ENCODE measurements around the gene OPN4. TPM values are rescaled to one million over a fixed set of nuclear protein-coding genes. Genes with fewer than 3 reads are reported as not detected.

Gene OPN4
- total RNA-seq, 1 donor from 2014 or later = not detected

DNA sequence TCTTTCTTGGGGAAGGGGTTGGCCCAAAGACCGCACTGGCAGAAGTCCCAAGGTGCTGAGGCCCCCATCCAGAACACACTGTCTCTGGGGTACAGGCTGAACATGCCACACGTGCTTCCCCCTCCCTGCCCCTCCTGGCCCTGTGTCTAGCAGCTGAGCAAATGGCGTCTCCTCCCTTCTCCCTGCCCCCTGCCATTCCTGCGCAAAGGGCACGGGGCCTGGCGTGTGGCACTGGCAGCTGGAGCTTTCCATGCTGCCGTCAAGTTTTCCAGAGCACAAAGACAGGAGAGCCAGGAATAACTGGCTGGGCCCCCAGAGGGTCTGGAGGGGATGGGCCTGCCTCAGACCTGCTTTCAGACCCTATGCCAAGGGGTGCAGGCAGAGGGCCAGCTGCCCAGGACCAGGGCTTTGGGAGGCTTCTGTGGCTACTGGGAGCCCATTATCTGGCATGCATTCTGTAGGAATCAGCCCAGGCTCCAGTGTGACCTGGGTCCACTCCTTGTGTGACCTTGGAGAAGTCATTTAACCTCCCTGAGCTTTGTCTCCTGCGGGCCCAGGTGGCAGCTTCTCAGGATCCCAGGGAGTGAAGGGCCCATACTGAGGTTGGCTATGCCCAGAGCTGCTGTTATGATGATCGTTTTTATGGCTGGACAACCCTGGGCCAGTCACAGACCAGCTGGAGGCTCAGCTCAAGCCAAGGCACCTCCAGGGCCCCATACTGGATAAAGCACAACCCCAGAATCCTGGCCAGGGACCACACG, 13.3 kb downstream of the OPN4 start:
- Mint-ChIP-seq H3K4me3 (ENCODE audit: unreplicated experiment) (peak overlapping the region; percentile 76), H3K36me3 (ENCODE audit: low read depth) (no peaks in the 10 kb centered on the region), H3K27me3 (ENCODE audit: low read depth) (no peaks in the 10 kb centered on the region), H3K4me1 (ENCODE audit: low read depth) (peaks cover 78% of the 10 kb centered on the region), H3K27ac (ENCODE audit: unreplicated experiment) (peak overlapping the region; percentile 87), H3K9me3 (ENCODE audit: low read depth) (no peaks in the 10 kb centered on the region)
- TF ChIP-seq, protein P1, sequence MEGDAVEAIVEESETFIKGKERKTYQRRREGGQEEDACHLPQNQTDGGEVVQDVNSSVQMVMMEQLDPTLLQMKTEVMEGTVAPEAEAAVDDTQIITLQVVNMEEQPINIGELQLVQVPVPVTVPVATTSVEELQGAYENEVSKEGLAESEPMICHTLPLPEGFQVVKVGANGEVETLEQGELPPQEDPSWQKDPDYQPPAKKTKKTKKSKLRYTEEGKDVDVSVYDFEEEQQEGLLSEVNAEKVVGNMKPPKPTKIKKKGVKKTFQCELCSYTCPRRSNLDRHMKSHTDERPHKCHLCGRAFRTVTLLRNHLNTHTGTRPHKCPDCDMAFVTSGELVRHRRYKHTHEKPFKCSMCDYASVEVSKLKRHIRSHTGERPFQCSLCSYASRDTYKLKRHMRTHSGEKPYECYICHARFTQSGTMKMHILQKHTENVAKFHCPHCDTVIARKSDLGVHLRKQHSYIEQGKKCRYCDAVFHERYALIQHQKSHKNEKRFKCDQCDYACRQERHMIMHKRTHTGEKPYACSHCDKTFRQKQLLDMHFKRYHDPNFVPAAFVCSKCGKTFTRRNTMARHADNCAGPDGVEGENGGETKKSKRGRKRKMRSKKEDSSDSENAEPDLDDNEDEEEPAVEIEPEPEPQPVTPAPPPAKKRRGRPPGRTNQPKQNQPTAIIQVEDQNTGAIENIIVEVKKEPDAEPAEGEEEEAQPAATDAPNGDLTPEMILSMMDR (IDR thresholded peaks at IDR 0.05) = no peak
- no peak for DNase-seq (ENCODE audit: low spot score)

DNA sequence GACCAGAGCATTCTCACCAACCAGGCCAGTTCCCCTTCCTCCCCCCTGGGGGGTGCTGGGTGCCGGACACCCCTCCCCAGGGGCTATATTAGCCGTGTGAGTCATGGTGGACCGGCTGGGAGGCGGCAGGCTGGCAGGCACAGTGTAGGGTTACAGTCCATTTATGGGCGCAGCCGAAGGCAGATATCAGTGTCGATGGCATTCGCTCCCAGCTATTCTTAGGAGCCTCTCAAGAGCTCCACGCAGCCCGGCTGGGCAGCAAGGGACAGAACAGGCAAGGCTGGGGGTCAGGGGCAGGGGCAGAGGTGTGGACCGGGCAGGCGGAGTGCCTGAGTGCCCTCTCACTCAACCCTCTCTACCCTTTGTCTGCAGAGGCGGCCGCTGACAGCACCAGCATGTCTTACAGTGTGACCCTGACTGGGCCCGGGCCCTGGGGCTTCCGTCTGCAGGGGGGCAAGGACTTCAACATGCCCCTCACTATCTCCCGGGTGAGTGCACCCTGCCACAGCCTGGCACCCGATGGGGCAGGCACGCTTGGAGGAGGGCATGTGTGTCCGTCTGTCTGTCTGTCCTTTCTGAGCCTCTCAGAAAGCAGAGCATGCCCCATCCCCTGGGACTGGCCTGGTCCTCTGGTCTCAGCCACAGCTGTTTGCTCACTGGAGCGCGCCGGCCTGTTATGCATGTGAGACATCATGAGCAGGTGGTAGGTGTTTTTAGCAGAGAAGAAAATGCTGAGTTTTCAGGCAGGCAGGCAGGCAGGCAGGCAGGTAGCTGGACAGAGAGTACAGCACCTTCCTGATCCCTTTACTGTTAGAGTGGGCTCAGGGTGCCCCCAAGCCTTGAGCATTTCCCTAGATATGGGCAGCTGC, 14.2 kb downstream of the OPN4 start, which contains the start of gene LDB3:
TSS of gene LDB3 (plus strand) at position 215 of the 869 bp plus-strand sequence. CDS start at position 396, 181 bp downstream.
- Mint-ChIP-seq H3K27me3 (ENCODE audit: low read depth) (no peaks in the 10 kb centered on the region), H3K27ac (ENCODE audit: unreplicated experiment) (peak within 1 kb of the TSS; percentile 87), H3K9me3 (ENCODE audit: low read depth) (no peaks in the 10 kb centered on the region), H3K36me3 (ENCODE audit: low read depth) (no peaks in the 10 kb centered on the region), H3K4me1 (ENCODE audit: low read depth) (peaks cover 87% of the 10 kb centered on the region), H3K4me3 (ENCODE audit: unreplicated experiment) (peak within 1 kb of the TSS; percentile 76)
- TF ChIP-seq, protein P1 (IDR thresholded peaks at IDR 0.05) = no peak
- no peak for DNase-seq (ENCODE audit: low spot score)

DNA sequence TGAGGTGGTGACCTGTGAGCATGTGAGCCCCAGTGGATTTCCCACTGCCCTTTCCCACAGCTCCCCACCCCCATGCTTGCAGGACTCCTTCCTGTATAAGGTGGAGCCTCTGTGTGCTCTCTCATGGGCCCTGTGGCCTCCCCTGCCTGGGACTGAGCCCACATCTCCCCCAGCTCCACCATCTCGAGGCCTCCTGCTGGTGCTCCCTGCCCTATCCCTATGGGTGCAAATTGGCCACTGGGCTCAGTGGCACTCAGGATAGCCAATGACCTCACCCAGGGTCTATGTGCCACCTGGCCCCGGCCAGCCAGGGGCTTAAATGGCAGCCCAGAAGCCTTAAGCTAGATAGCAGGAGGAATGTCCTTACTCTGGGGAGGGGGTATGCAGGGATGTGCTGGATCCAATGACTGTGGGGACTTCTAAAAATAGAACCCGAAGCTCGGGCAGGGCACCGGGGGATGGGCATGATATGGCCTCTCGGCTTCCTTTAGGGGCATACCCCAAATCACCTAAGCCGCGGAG, 16.0 kb downstream of the OPN4 start:
- H3K27ac Mint-ChIP-seq (ENCODE audit: unreplicated experiment) = no peak overlapping the region
- no peaks in the 10 kb centered on the region for H3K9me3 Mint-ChIP-seq (ENCODE audit: low read depth)
- H3K4me1 Mint-ChIP-seq (ENCODE audit: low read depth) = peaks cover 88% of the 10 kb centered on the region
- DNase-seq (ENCODE audit: low spot score) = no peak
- peak overlapping the region; percentile 76 for H3K4me3 Mint-ChIP-seq (ENCODE audit: unreplicated experiment)
- no peaks in the 10 kb centered on the region for H3K27me3 Mint-ChIP-seq (ENCODE audit: low read depth)
- TF ChIP-seq, protein P1 (IDR thresholded peaks at IDR 0.05) = no peak
- H3K36me3 Mint-ChIP-seq (ENCODE audit: low read depth) = no peaks in the 10 kb centered on the region

DNA sequence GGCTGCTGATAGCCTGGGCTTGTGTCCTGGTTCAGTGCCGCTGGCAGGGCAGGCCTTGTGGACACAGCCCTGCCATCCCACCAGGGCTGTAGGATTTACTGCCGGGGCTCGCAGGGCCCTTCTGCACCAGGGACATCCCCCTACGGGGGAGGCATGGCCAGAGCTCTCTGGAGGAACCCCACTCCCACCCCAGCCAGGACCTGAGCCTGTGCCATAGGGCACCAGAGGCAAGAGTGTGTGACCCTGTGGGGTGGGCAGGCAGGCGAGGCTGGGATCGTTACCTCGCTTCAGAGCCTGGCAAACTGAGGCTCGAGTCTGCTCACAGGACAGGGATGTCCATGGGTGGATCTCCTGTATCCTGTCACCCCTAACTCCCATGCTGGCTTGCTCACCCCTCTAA, 16.5 kb downstream of the OPN4 start:
- TF ChIP-seq, protein P1 (IDR thresholded peaks at IDR 0.05) = no peak
- Mint-ChIP-seq H3K36me3 (ENCODE audit: low read depth) (no peaks in the 10 kb centered on the region), H3K27ac (ENCODE audit: unreplicated experiment) (no peak overlapping the region), H3K4me3 (ENCODE audit: unreplicated experiment) (peak overlapping the region; percentile 76), H3K4me1 (ENCODE audit: low read depth) (peaks cover 89% of the 10 kb centered on the region), H3K9me3 (ENCODE audit: low read depth) (no peaks in the 10 kb centered on the region), H3K27me3 (ENCODE audit: low read depth) (no peaks in the 10 kb centered on the region)
- DNase-seq (ENCODE audit: low spot score) = no peak

DNA sequence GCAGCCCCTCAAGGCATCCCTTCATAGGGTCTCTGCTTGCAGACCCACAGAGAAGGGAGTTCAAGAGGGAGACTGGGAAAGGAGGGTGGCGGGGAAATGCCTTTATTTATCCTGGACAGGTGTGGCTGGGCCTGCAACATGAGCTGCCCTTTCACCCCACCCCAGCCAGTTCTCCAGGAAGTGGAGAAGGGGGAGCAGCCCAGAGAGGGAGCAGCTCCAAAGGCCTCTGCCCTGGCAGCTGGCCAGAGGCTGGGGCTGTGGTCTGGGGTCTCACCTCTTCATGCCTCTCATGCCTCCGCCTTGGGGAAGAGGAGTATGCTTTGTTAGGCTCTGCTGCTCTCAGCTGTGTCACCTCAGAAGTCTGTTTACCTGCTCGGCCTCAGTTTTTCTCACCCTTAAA, 17.1 kb downstream of the OPN4 start:
- TF ChIP-seq, protein P1 (IDR thresholded peaks at IDR 0.05) = no peak
- Mint-ChIP-seq H3K27ac (ENCODE audit: unreplicated experiment) (no peak overlapping the region), H3K4me1 (ENCODE audit: low read depth) (peaks cover 90% of the 10 kb centered on the region), H3K36me3 (ENCODE audit: low read depth) (no peaks in the 10 kb centered on the region), H3K9me3 (ENCODE audit: low read depth) (no peaks in the 10 kb centered on the region), H3K4me3 (ENCODE audit: unreplicated experiment) (peak overlapping the region; percentile 58), H3K27me3 (ENCODE audit: low read depth) (no peaks in the 10 kb centered on the region)
- no peak for DNase-seq (ENCODE audit: low spot score)
